Stomach (tissue), 9 donors: ENCODE measurements around the gene IYD. TPM values are rescaled to one million over a fixed set of nuclear protein-coding genes. Genes with fewer than 3 reads are reported as not detected.

ENCODE experiments used
- DNase-seq, 2 donors: peaks; one replicate each; pipeline versions ENCODE4 v3.0.0 to v3.0.0-alpha.2; 2013 to 2019
- H3K27ac ChIP-seq, 5 donors: fragments of 200-600 bp in 4 of 5; sonication (generic) in 4 of 5; one replicate each; pipeline ENCODE4 v1.5.1; 2013 to 2019; ENCODE audit warnings: mild to moderate bottlenecking in 1 of 5, moderate library complexity in 1 of 5
- H3K27me3 ChIP-seq, 3 donors: fragments of 200-600 bp; sonication (generic); one replicate each; pipeline ENCODE4 v1.5.1; 2017 to 2019; ENCODE audit warnings: mixed run types in 1 of 3
- H3K36me3 ChIP-seq, 4 donors: fragments of 200-600 bp; sonication (generic); 1 replicate in 3 of 4; 2 replicates in 1 of 4; pipeline ENCODE4 v1.5.1; 2016 to 2019
- H3K4me1 ChIP-seq, 4 donors: fragments of 200-600 bp; sonication (generic); one replicate each; pipeline ENCODE4 v1.5.1; 2016 to 2019
- H3K4me3 ChIP-seq, 4 donors: fragments of 200-600 bp; sonication (generic) in 3 of 4; one replicate each; pipeline ENCODE4 v1.5.1; 2016 to 2019; ENCODE audit warnings: mild to moderate bottlenecking in 1 of 4
- H3K9me3 ChIP-seq, 4 donors: fragments of 200-600 bp; sonication (generic); one replicate each; pipeline ENCODE4 v1.5.1; 2016 to 2019
- EP300 ChIP-seq: sonication (generic); formaldehyde crosslinking; IDR thresholded peaks from one replicate; pipeline ENCODE4 v1.6.1; 2017; ENCODE audit warnings: antibody characterized with exemption
- POLR2A ChIP-seq, 4 donors: fragments of 450-650 bp; IDR thresholded peaks; one replicate each; pipeline ENCODE4 v1.6.1; 2016; ENCODE audit warnings: antibody characterized with exemption in 4 of 4, control low read depth in 2 of 4, mild to moderate bottlenecking in 1 of 4, moderate library complexity in 1 of 4
- POLR2AphosphoS5 ChIP-seq, 3 donors: sonication (generic); formaldehyde crosslinking; IDR thresholded peaks; one replicate each; pipeline ENCODE4 v1.6.1; 2016; ENCODE audit warnings: antibody characterized with exemption in 3 of 3
- WGBS, 5 donors: extraction: QIAGEN DNeasy Blood & Tissue Kit in 3 of 5; methylation state at CpG; one replicate each; pipeline versions ENCODE4 v1.1.5 to v1.1.7; 2013 to 2018; 5-methylcytosine and 5-hydroxymethylcytosine counted together
- intact Hi-C: fragments of 100-400 bp; cut with DNase I; formaldehyde crosslinking; loops from one replicate; pipeline ENCODE4 v1.15.1; 2023; ENCODE audit warnings: low total_unique reads
- polyA plus RNA-seq, 3 donors: library from polyadenylated mRNA; stranded (reverse); fragments of 200-250 nt; gene quantifications; one replicate each; pipeline ENCODE4 v1.2.3, GENCODE V29; 2013
- total RNA-seq, 5 donors: library from RNA; depleted of rRNA; stranded (reverse); fragments of >200 nt; gene quantifications; one replicate each; pipeline versions ENCODE4 v1.1.0 to v1.2.3, GENCODE V29; 2014 to 2016
- TF ChIP-seq, protein P1 (sequence below), 7 experiments: fragments of 450-650 bp in 4 of 7; fragments of 200-600 bp in 3 of 7; sonication (generic) in 3 of 7; IDR thresholded peaks; one replicate each; pipeline ENCODE4 v1.5.1; 2016 to 2019; ENCODE audit warnings: antibody characterized with exemption in 7 of 7, control low read depth in 2 of 7, mild to moderate bottlenecking in 1 of 7
- donor health status: healthy with polysubstance abuse.
- donor health status: Bipolar disorder and iron deficiency.
- donor health status: healthy.

Gene IYD
- total and polyA plus RNA-seq, 8 donors, result 0.45 to 3.5 (median 0.75) TPM; not detected in 1

GRCh38 chr6:150323205-150323604 is 45.6 kb upstream of the IYD start:
- no peak for TF ChIP-seq POLR2AphosphoS5 (IDR thresholded peaks at IDR 0.05)
- TF ChIP-seq EP300, result no peak
- TF ChIP-seq, protein P1, sequence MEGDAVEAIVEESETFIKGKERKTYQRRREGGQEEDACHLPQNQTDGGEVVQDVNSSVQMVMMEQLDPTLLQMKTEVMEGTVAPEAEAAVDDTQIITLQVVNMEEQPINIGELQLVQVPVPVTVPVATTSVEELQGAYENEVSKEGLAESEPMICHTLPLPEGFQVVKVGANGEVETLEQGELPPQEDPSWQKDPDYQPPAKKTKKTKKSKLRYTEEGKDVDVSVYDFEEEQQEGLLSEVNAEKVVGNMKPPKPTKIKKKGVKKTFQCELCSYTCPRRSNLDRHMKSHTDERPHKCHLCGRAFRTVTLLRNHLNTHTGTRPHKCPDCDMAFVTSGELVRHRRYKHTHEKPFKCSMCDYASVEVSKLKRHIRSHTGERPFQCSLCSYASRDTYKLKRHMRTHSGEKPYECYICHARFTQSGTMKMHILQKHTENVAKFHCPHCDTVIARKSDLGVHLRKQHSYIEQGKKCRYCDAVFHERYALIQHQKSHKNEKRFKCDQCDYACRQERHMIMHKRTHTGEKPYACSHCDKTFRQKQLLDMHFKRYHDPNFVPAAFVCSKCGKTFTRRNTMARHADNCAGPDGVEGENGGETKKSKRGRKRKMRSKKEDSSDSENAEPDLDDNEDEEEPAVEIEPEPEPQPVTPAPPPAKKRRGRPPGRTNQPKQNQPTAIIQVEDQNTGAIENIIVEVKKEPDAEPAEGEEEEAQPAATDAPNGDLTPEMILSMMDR (IDR thresholded peaks at IDR 0.05), result no peak
- no peak for TF ChIP-seq POLR2A (IDR thresholded peaks at IDR 0.05)
- 69 to 87% (median 84%) methylated on average over 8 of the region's 8 CpGs for whole genome bisulfite sequencing, 5 donors
- no peak overlapping the region for H3K27ac ChIP-seq
- intact Hi-C loops, result no loop called here
- H3K4me3 ChIP-seq, result no peak overlapping the region
- no peak for DNase-seq
- H3K27me3 ChIP-seq, result no peaks in the 10 kb centered on the region
- H3K36me3 ChIP-seq, result no peaks in the 10 kb centered on the region
- peaks cover 0 to 16% (median 8%) of the 10 kb centered on the region in 4 donors for H3K4me1 ChIP-seq
- H3K9me3 ChIP-seq, result no peaks in the 10 kb centered on the region

- 70 to 97% (median 91%) methylated on average over 6 of the region's 6 CpGs for WGBS, 5 donors
Measured at GRCh38 chr6:150324044-150324443, 44.8 kb upstream of the IYD start.

GRCh38 chr6:150325066-150325772 is 43.6 kb upstream of the IYD start:
- Histone ChIP-seq H3K4me3 (no peak overlapping the region), H3K27me3 (no peaks in the 10 kb centered on the region), H3K9me3 (no peaks in the 10 kb centered on the region), H3K4me1 (peaks cover 0 to 12% (median 8%) of the 10 kb centered on the region in 4 donors), H3K27ac (no peak overlapping the region), H3K36me3 (no peaks in the 10 kb centered on the region)
- TF ChIP-seq POLR2AphosphoS5 (IDR thresholded peaks at IDR 0.05) (no peak), EP300 (no peak), POLR2A (IDR thresholded peaks at IDR 0.05) (no peak)
- TF ChIP-seq, protein P1 (IDR thresholded peaks at IDR 0.05), result no peak
- DNase-seq, result peak in 1 of 2 donors; percentile 67
- WGBS, 5 donors, result 54 to 70% (median 61%) methylated on average over 4 to 5 of the region's 5 CpGs
- intact Hi-C loops, result no loop called here

More at GRCh38 chr6:150324044-150324443, 44.8 kb upstream of the IYD start:
- no peaks in the 10 kb centered on the region for H3K36me3 ChIP-seq
- no peak for DNase-seq
- H3K9me3 ChIP-seq, result no peaks in the 10 kb centered on the region
- H3K27me3 ChIP-seq, result no peaks in the 10 kb centered on the region
- no peak overlapping the region for H3K27ac ChIP-seq
- no peak overlapping the region for H3K4me3 ChIP-seq
- TF ChIP-seq EP300, result no peak
- TF ChIP-seq, protein P1 (IDR thresholded peaks at IDR 0.05), result no peak
- TF ChIP-seq POLR2AphosphoS5 (IDR thresholded peaks at IDR 0.05), result no peak
- no peak for TF ChIP-seq POLR2A (IDR thresholded peaks at IDR 0.05)
- peaks cover 0 to 16% (median 8%) of the 10 kb centered on the region in 4 donors for H3K4me1 ChIP-seq
- intact Hi-C loops, result no loop called here

DNA sequence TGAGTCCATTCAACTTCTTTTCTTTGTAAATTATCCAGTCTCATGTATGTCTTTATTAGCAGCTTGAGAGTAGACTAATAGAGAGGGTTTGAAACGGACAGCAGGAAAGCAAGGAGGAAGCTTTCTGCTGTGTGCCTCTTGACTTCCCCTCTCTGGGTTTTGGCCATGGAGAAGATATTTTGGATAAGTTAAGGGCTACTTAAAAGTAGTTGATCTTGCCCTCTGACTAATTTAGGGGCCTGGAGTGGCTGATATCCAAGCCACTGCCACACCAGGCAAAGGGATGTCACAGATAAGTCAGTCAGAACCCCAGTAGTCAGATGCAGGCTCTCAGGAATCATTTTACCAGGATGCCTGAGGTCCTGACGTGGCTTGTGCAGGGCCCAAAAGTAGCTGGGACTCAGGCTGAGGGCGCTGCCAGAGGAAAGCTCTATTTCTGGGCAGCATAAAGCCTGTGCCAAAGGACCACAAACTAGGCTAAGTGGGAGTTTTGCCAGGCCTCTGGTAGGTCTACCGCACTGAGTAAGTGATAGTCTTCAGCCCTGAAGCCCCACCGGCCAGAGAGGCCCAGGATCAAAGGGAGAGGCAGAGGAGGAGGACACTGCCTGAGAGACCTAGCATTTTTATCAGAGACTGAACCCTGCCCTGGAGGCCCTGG is 41.6 kb upstream of the IYD start:
- H3K4me1 ChIP-seq, result peaks cover 0 to 7% (median 6%) of the 10 kb centered on the region in 4 donors
- H3K27me3 ChIP-seq, result no peaks in the 10 kb centered on the region
- 73 to 100% (median 84%) methylated on average over 2 to 5 of the region's 5 CpGs for WGBS, 5 donors
- DNase-seq, result no peak
- no peaks in the 10 kb centered on the region for H3K9me3 ChIP-seq
- no peak overlapping the region for H3K4me3 ChIP-seq
- intact Hi-C loops, result no loop called here
- H3K27ac ChIP-seq, result no peak overlapping the region
- TF ChIP-seq POLR2A (IDR thresholded peaks at IDR 0.05), result no peak
- no peak for TF ChIP-seq EP300
- TF ChIP-seq, protein P1 (IDR thresholded peaks at IDR 0.05), result no peak
- no peak for TF ChIP-seq POLR2AphosphoS5 (IDR thresholded peaks at IDR 0.05)
- H3K36me3 ChIP-seq, result no peaks in the 10 kb centered on the region
